Activated gamma-delta T cell treated with anti-CD3 and anti-CD28 coated beads, Interleukin-2, amount 50 U/mL, for 16 hours (primary cell): Measurements from ENCODE around the gene ACYP2.

Experiments used
- DNase-seq: peaks from one replicate; pipeline ENCODE4 v3.0.0-alpha.2; 2020; ENCODE audit warnings: low read depth

ACYP2 gene

GRCh38 chr2:54329482-54330161 lies 214.2 kb downstream of the ACYP2 start:
- DNase-seq, result no peak

- DNase-seq, result peak; percentile 74
Observed at GRCh38 chr2:54330162-54330925, 214.9 kb downstream of the ACYP2 start.

- DNase-seq, result no peak
Observed at GRCh38 chr2:54330926-54331835, 215.8 kb downstream of the ACYP2 start.

GRCh38 chr2:54332386-54332785 lies 217.0 kb downstream of the ACYP2 start:
- no peak for DNase-seq

GRCh38 chr2:54336136-54336976 lies 220.9 kb downstream of the ACYP2 start:
- DNase-seq, result no peak

- no peak for DNase-seq
Observed at GRCh38 chr2:54336977-54337255, 221.5 kb downstream of the ACYP2 start.

GRCh38 chr2:54341656-54342055 lies 226.2 kb downstream of the ACYP2 start:
- DNase-seq, result no peak

GRCh38 chr2:54342603-54343002 lies 227.2 kb downstream of the ACYP2 start:
- no peak for DNase-seq

GRCh38 chr2:54347622-54348021 lies 232.2 kb downstream of the ACYP2 start:
- DNase-seq, result no peak

GRCh38 chr2:54348646-54349045 lies 233.2 kb downstream of the ACYP2 start:
- no peak for DNase-seq

- no peak for DNase-seq
Observed at GRCh38 chr2:54350426-54350825, 235.0 kb downstream of the ACYP2 start.

- no peak for DNase-seq
Observed at GRCh38 chr2:54353216-54353615, 237.8 kb downstream of the ACYP2 start.
